Thoracic aorta (tissue), 2 donors: ENCODE results near the gene RPUSD3. TPM values are rescaled to one million over a fixed set of nuclear protein-coding genes. Genes with fewer than 3 reads are reported as not detected.

ENCODE experiments used
- ATAC-seq: fragments of 150-250 bp; one replicate; pipeline ENCODE4 v1.8.0; 2017; ENCODE audit warnings: low read depth; ENCODE audit not compliant: insufficient number of reproducible peaks, low FRiP score
- DNase-seq: peaks from one replicate; pipeline ENCODE4 v3.0.0-alpha.2; 2020; ENCODE audit warnings: low spot score
- H3K27ac ChIP-seq, 2 donors: fragments of 200-600 bp; sonication (generic); 1 replicate in 1 of 2; 2 replicates in 1 of 2; pipeline ENCODE4 v1.5.1; 2016; ENCODE audit warnings: mild to moderate bottlenecking in 2 of 2, moderate library complexity in 2 of 2
- H3K27me3 ChIP-seq: fragments of 200-600 bp; sonication (generic); replicated peaks from 2 replicates; pipeline ENCODE4 v1.6.0; 2016; ENCODE audit warnings: mild to moderate bottlenecking; ENCODE audit not compliant: insufficient read depth
- H3K36me3 ChIP-seq: fragments of 200-600 bp; sonication (generic); one replicate; pipeline ENCODE4 v1.5.1; 2016
- H3K4me1 ChIP-seq, 2 donors: fragments of 200-600 bp; sonication (generic); 1 replicate in 1 of 2; 2 replicates in 1 of 2; pipeline versions ENCODE4 v1.5.1 to v1.6.0; 2016; ENCODE audit warnings: low read depth in 2 of 2, mild to moderate bottlenecking in 1 of 2; ENCODE audit not compliant: control insufficient read depth in 1 of 2
- H3K4me3 ChIP-seq: fragments of 200-600 bp; sonication (generic); 2 replicates; pipeline ENCODE4 v1.5.1; 2016; ENCODE audit warnings: mild to moderate bottlenecking
- H3K9me3 ChIP-seq: fragments of 200-600 bp; sonication (generic); 2 replicates; pipeline ENCODE4 v1.5.1; 2016
- total RNA-seq, 2 donors: library from RNA; depleted of rRNA; stranded (reverse); fragments of >200 nt; gene quantifications; one replicate each; pipeline versions ENCODE4 v1.1.0 to v1.2.3, GENCODE V29; 2016
- TF ChIP-seq, protein P1 (sequence below): fragments of 200-600 bp; sonication (generic); IDR thresholded peaks from one replicate; pipeline ENCODE4 v1.5.1; 2019; ENCODE audit warnings: antibody characterized with exemption

The RPUSD3 gene
- total RNA-seq, 2 donors from 2014 or later = 24.5 to 41.3 TPM

GRCh38 chr3:9826815-9827573, 16.8 kb downstream of the RPUSD3 start:
- no peak overlapping the region for H3K27ac ChIP-seq
- DNase-seq = no peak
- ATAC-seq = no peak
- TF ChIP-seq, protein P1, sequence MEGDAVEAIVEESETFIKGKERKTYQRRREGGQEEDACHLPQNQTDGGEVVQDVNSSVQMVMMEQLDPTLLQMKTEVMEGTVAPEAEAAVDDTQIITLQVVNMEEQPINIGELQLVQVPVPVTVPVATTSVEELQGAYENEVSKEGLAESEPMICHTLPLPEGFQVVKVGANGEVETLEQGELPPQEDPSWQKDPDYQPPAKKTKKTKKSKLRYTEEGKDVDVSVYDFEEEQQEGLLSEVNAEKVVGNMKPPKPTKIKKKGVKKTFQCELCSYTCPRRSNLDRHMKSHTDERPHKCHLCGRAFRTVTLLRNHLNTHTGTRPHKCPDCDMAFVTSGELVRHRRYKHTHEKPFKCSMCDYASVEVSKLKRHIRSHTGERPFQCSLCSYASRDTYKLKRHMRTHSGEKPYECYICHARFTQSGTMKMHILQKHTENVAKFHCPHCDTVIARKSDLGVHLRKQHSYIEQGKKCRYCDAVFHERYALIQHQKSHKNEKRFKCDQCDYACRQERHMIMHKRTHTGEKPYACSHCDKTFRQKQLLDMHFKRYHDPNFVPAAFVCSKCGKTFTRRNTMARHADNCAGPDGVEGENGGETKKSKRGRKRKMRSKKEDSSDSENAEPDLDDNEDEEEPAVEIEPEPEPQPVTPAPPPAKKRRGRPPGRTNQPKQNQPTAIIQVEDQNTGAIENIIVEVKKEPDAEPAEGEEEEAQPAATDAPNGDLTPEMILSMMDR = no peak
- peaks cover 7% of the 10 kb centered on the region for H3K36me3 ChIP-seq
- H3K9me3 ChIP-seq = no peaks in the 10 kb centered on the region
- no peak overlapping the region for H3K4me3 ChIP-seq
- H3K27me3 ChIP-seq = no peaks in the 10 kb centered on the region
- H3K4me1 ChIP-seq = no peaks in the 10 kb centered on the region

- TF ChIP-seq, protein P1 = no peak
- H3K4me3 ChIP-seq = no peak overlapping the region
- no peaks in the 10 kb centered on the region for H3K4me1 ChIP-seq
- no peak overlapping the region for H3K27ac ChIP-seq
- no peaks in the 10 kb centered on the region for H3K9me3 ChIP-seq
- H3K36me3 ChIP-seq = peaks cover 7% of the 10 kb centered on the region
- ATAC-seq (no peak), DNase-seq (no peak)
- no peaks in the 10 kb centered on the region for H3K27me3 ChIP-seq
Measured at GRCh38 chr3:9825451-9826040, 18.3 kb downstream of the RPUSD3 start.

- ATAC-seq (no peak), DNase-seq (no peak)
- TF ChIP-seq, protein P1 = no peak
- Histone ChIP-seq H3K36me3 (peaks cover 10% of the 10 kb centered on the region), H3K27me3 (no peaks in the 10 kb centered on the region), H3K4me3 (no peak overlapping the region), H3K27ac (no peak overlapping the region), H3K9me3 (no peaks in the 10 kb centered on the region), H3K4me1 (no peaks in the 10 kb centered on the region)
Measured at GRCh38 chr3:9820946-9821345, 22.9 kb downstream of the RPUSD3 start.

DNA sequence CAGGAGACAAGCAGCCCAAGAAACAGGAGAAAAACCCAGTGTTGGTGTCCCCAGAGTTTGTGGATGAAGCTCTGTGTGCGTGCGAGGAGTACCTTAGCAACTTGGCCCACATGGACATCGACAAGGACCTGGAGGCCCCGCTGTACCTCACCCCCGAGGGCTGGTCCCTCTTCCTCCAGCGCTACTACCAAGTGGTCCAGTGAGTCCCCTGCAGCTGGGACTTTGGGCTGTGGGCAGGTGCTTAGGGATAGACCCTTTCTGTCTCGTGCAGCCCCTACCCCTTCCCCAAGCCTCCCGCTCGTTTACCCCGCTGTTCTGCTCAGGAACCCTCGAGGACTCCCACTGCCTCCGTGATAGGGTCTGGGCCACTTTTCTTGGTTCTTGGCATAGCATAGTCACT, 23.3 kb downstream of the RPUSD3 start:
- no peak for DNase-seq
- no peak overlapping the region for H3K4me3 ChIP-seq
- TF ChIP-seq, protein P1 = no peak
- H3K27me3 ChIP-seq = no peaks in the 10 kb centered on the region
- peaks cover 10% of the 10 kb centered on the region for H3K36me3 ChIP-seq
- no peak overlapping the region for H3K27ac ChIP-seq
- H3K9me3 ChIP-seq = no peaks in the 10 kb centered on the region
- no peak for ATAC-seq
- H3K4me1 ChIP-seq = no peaks in the 10 kb centered on the region

- no peaks in the 10 kb centered on the region for H3K4me1 ChIP-seq
- no peak overlapping the region for H3K4me3 ChIP-seq
- peaks cover 10% of the 10 kb centered on the region for H3K36me3 ChIP-seq
- ATAC-seq (no peak), DNase-seq (no peak)
- no peak overlapping the region for H3K27ac ChIP-seq
- H3K9me3 ChIP-seq = no peaks in the 10 kb centered on the region
- TF ChIP-seq, protein P1 = no peak
- H3K27me3 ChIP-seq = no peaks in the 10 kb centered on the region
Measured at GRCh38 chr3:9818666-9819335, 25.0 kb downstream of the RPUSD3 start.
